HG03439 (cell line): ENCODE measurements around the gene CTRB1.
"Not testable (repeated sequence)": the region's sequence is repeated elsewhere in the genome, so short reads cannot be mapped to it uniquely, and the experiment has no call there.

ENCODE experiments used
- ATAC-seq: cut with Tn5 transposase; IDR thresholded peaks from one replicate; pipeline ENCODE4 v1.9.1; 2021; ENCODE audit warnings: mild to moderate bottlenecking, moderate library complexity; ENCODE audit not compliant: unreplicated experiment

CTRB1 gene

GRCh38 chr16:75265911-75266701, 47.3 kb downstream of the CTRB1 start:
- peak; percentile 64 for ATAC-seq

- ATAC-seq, result no peak
Measured at GRCh38 chr16:75266738-75267630, 48.2 kb downstream of the CTRB1 start.

- no peak for ATAC-seq
Measured at GRCh38 chr16:75267631-75268264, 49.0 kb downstream of the CTRB1 start.

GRCh38 chr16:75269358-75269757, 50.6 kb downstream of the CTRB1 start:
- not testable (repeated sequence) for ATAC-seq

GRCh38 chr16:75271441-75272096, 52.8 kb downstream of the CTRB1 start:
- no peak for ATAC-seq

- ATAC-seq, result no peak
Measured at GRCh38 chr16:75272097-75272551, 53.3 kb downstream of the CTRB1 start.

- ATAC-seq, result not testable (repeated sequence)
Measured at GRCh38 chr16:75272629-75273028, 53.8 kb downstream of the CTRB1 start.

- ATAC-seq, result no peak
Measured at GRCh38 chr16:75273054-75273925, 54.5 kb downstream of the CTRB1 start.
